Right atrium auricular region (tissue), 2 donors: Measurements from ENCODE around the gene ZNF106. TPM values are rescaled to one million over a fixed set of nuclear protein-coding genes. Genes with fewer than 3 reads are reported as not detected.

ENCODE experiments used
- DNase-seq: peaks from one replicate; pipeline ENCODE4 v3.0.0-alpha.2; 2019; ENCODE audit warnings: low spot score
- H3K27ac ChIP-seq, 2 donors: fragments of 200-600 bp; sonication (generic); 1 replicate in 1 of 2; 2 replicates in 1 of 2; pipeline ENCODE4 v1.5.1; 2016 to 2019
- H3K27me3 ChIP-seq, 2 donors: fragments of 200-600 bp; sonication (generic); one replicate each; pipeline versions ENCODE4 v1.5.1 to v1.6.0; 2017 to 2019
- H3K36me3 ChIP-seq: fragments of 200-600 bp; sonication (generic); one replicate; pipeline ENCODE4 v1.5.1; 2016
- H3K4me1 ChIP-seq, 2 donors: fragments of 200-600 bp; sonication (generic); one replicate each; pipeline versions ENCODE4 v1.5.1 to v1.6.0; 2017 to 2019
- H3K4me3 ChIP-seq, 2 donors: fragments of 200-600 bp; sonication (generic); 1 replicate in 1 of 2; 2 replicates in 1 of 2; pipeline ENCODE4 v1.5.1; 2017 to 2019; ENCODE audit warnings: mild to moderate bottlenecking in 1 of 2, moderate library complexity in 1 of 2
- H3K9me3 ChIP-seq, 2 donors: fragments of 200-600 bp; sonication (generic); one replicate each; pipeline ENCODE4 v1.5.1; 2019
- CTCF ChIP-seq, 2 donors: fragments of 200-600 bp; sonication (generic); IDR thresholded peaks; one replicate each; pipeline ENCODE4 v1.5.1; 2019; ENCODE audit warnings: antibody characterized with exemption in 2 of 2
- total RNA-seq, 2 donors: library from RNA; depleted of rRNA; stranded (reverse); fragments of >200 nt; gene quantifications; one replicate each; pipeline ENCODE4 v1.1.0, GENCODE V29; 2016

Gene ZNF106
- total RNA-seq, 2 donors from 2014 or later = 332 to 619 TPM

GRCh38 chr15:42404461-42405235 lies 86.3 kb downstream of the ZNF106 start:
- Histone ChIP-seq H3K27me3 (no peaks in the 10 kb centered on the region), H3K27ac (no peak overlapping the region), H3K9me3 (no peaks in the 10 kb centered on the region), H3K4me1 (no peaks in the 10 kb centered on the region), H3K36me3 (peaks cover 2% of the 10 kb centered on the region), H3K4me3 (no peak overlapping the region)
- TF ChIP-seq CTCF (IDR thresholded peaks at IDR 0.05) = no peak
- no peak for DNase-seq

GRCh38 chr15:42403389-42403788 lies 87.6 kb downstream of the ZNF106 start:
- no peaks in the 10 kb centered on the region for H3K27me3 ChIP-seq
- no peak overlapping the region for H3K27ac ChIP-seq
- peaks cover 5% of the 10 kb centered on the region for H3K36me3 ChIP-seq
- H3K9me3 ChIP-seq = no peaks in the 10 kb centered on the region
- no peak for DNase-seq
- H3K4me1 ChIP-seq = no peaks in the 10 kb centered on the region
- no peak for TF ChIP-seq CTCF (IDR thresholded peaks at IDR 0.05)
- H3K4me3 ChIP-seq = no peak overlapping the region

GRCh38 chr15:42402455-42403205 lies 88.3 kb downstream of the ZNF106 start:
- H3K4me1 ChIP-seq = no peaks in the 10 kb centered on the region
- no peaks in the 10 kb centered on the region for H3K9me3 ChIP-seq
- TF ChIP-seq CTCF (IDR thresholded peaks at IDR 0.05) = no peak
- no peaks in the 10 kb centered on the region for H3K27me3 ChIP-seq
- H3K27ac ChIP-seq = no peak overlapping the region
- H3K4me3 ChIP-seq = no peak overlapping the region
- DNase-seq = no peak
- peaks cover 5% of the 10 kb centered on the region for H3K36me3 ChIP-seq

- H3K9me3 ChIP-seq = no peaks in the 10 kb centered on the region
- H3K27me3 ChIP-seq = no peaks in the 10 kb centered on the region
- peaks cover 5% of the 10 kb centered on the region for H3K36me3 ChIP-seq
- no peak for TF ChIP-seq CTCF (IDR thresholded peaks at IDR 0.05)
- H3K4me1 ChIP-seq = no peaks in the 10 kb centered on the region
- H3K4me3 ChIP-seq = no peak overlapping the region
- peak; percentile 26 for DNase-seq
- no peak overlapping the region for H3K27ac ChIP-seq
Observed at GRCh38 chr15:42401544-42402454, 89.1 kb downstream of the ZNF106 start.

GRCh38 chr15:42395838-42396237 lies 95.1 kb downstream of the ZNF106 start:
- H3K27me3 ChIP-seq = no peaks in the 10 kb centered on the region
- TF ChIP-seq CTCF (IDR thresholded peaks at IDR 0.05) = no peak
- H3K4me3 ChIP-seq = no peak overlapping the region
- H3K9me3 ChIP-seq = no peaks in the 10 kb centered on the region
- H3K4me1 ChIP-seq = no peaks in the 10 kb centered on the region
- DNase-seq = no peak
- H3K27ac ChIP-seq = no peak overlapping the region
- H3K36me3 ChIP-seq = peaks cover 5% of the 10 kb centered on the region
